ENCODE results near the gene ERAP2.
"Not testable (repeated sequence)": the region's sequence is repeated elsewhere in the genome, so short reads cannot be mapped to it uniquely, and the experiment has no call there.

ERAP2 gene

DNA sequence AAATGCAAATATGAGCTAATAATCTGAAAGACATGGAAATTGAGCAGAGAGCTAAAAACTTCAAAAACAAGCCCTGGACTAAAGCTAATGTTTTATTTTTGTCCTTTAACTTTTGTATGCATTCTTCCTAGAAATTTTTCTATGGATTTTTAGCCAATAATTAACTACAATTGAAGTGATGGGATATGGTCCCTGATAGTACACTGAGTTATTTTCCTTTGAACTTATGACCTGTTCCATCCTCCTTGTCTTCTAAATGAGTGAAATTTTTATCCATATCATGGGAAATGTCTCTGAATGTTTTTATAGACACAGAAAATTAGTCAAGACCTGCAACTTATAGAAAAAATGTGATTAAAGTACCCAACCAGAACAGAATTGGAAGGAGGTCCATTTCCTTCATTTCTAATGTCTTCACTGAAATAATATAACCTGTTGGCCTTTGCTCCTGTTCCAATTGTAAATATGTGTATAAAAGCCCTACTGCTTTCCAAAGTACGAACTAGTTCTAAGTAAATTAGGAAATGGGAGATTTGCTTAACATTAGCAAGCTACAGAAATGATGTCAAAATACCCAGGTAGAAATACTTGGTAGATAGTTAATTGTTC lies 11.3 kb upstream of the ERAP2 start:
- DNase-seq = no peak

DNA sequence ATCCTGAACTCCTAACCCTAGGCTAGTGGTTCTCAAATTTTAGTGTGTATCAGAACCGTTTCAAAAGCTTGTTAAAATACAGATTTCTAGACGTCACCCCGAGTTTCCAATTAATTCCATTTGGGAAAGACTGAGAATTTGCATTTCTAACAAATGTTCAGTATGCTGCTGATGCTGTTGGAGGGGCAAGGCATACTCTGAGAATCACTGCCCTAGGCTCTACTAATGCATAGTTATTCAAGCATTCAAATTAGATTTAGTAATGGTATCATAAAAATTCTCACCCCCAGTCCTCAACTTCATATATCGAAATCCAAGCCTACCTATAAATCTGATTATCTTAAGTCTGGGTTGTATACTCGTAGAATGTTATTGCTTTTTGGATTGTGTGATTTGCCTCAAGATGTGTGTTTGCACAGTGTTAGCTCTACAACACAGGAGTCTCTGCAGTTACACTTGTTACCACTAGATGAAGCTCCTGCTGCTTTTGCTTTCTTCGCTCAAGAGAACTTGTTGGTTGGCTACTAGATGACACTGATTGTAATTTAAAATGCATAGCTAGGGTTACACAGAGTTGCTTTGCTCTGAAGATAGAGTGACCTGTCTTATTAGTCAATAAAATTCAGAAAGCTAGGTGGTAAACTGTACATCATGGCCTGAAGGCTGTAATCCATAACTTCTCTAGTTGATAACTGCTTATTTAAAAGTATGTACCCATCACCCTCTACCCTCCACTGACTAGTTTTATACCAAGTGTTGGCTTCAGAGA lies 7.5 kb upstream of the ERAP2 start:
- peak in 1 of 2 experiments; percentile 59 for DNase-seq

DNA sequence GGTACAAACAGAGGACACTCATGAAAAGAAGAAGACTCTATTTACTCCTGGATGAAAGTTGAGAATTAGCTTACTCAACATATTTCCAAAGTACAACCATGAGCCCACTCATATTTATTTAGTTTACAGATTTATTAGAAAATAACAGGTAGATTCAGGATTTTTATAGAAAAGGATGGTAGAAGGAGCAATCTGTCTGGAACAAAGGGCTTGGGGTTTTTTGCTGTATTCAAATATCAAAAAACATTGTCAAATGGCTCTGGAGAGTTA lies 7.0 kb upstream of the ERAP2 start:
- DNase-seq = no peak

DNA sequence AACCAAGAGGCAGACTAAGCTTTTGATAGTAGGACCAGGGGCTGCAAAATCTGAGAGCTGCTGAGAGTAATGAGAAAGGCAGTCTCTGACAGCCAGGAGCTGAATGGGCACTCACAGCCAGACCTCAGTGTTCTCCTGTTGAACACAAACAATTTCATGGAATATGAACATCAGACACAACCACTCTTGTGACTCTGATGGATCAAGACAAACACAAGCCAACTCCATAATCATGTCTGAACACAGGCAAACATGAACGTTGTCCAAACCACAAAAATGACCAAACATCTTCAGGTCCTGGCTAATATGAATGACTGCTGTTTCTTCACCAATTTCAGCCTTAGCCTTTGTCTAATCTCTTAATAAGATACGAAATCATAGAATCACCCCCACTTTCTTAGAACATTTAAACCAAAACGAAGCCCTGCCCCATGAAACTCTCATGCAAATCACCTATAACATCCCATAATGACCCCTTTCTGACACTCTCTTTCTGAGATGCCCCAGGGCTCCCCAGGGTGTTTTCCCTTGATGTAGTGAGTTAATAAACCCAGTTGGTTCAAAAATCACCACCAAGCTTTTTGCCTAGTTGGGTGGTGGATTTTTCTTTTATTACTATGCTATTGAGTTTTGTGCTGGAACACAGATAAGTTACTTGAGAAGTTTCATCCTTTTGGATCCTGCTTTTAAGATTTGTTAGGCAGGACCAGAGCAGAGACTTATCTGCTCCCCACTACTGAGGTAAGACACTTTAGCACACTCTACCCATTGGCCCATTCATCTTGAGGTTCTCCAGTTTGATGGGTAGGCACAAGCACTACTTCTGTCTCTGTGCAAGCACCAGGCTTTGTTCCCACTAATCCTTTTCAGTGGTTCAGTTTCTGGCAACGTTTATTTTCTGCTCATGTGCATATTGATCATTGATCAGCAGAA lies 5.9 kb upstream of the ERAP2 start:
- no peak for DNase-seq

DNA sequence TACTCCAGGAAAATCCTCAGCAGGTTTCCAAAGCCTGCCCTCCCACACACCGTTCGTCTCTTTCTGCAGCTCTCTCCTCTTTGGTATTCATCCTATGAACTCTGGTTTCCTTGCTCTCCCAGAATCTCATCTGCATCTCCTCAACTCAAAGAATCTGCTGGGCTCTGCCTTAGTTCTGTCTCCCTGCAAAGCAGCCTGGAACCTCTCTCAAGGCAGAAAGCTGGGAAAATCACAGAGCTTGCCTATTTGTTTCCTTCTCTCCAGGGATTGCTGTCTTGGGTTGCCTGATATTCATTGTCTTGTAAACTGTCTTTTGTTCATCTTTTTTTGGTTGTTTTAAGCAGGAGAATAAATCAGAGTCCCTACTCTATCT lies 5.3 kb upstream of the ERAP2 start:
- DNase-seq = no peak

DNA sequence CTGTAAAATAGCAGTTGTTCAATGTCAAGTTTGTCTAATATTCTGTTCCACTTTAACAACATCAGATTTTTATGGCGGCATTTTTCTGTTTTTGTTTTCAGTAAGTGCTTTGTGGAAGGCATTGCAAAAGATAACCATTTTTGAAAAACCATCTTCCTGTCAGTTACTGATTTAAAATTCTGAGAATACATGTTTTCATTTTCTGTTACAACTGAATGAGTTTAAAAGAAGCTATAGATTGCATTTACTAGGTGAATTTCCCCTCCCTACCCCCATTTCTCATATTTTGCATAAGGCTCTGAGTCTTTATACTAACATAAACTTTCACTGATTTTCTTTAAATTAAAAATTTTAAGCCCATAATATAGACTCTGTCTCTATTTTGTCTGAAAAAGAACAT lies 4.6 kb upstream of the ERAP2 start:
- DNase-seq = no peak

DNA sequence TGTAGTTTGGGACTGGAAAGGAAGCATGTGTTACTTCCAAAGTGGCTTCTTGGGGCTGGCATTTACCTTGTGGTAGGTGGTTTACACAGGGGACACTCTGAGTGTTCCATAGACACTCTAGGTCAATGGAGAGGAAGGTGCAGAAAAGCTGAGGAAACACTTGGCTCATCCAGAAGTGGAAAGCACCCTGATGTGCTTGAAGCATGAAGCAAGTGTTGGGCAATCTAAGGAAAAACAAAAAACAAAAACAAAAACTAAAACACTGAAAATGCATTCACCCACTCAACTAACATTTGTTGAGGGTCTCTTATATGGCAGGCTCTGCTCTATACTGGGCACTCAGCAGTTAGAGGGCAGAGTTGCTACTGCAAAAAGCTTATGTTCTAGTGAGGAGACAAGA lies 2.9 kb upstream of the ERAP2 start:
- DNase-seq = no peak

DNA sequence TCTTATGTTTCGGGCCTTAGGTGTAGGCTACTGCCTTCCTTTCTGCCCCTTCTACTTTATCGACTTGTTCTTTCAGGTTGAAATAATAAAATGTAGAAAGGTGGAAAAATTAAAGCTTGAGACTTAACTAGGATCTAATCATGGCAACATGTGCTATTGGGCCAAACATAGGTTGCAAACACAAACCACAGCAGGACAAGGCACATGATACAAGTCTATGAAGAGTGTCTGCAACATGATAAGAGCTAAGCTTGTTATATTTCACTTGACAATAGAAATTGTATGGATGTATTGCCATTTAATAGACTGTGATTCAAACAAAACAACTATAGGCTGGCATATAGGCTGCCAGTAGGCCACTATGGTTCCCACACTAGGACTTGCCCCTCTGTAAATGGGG lies 1.7 kb upstream of the ERAP2 start:
- no peak for DNase-seq

DNA sequence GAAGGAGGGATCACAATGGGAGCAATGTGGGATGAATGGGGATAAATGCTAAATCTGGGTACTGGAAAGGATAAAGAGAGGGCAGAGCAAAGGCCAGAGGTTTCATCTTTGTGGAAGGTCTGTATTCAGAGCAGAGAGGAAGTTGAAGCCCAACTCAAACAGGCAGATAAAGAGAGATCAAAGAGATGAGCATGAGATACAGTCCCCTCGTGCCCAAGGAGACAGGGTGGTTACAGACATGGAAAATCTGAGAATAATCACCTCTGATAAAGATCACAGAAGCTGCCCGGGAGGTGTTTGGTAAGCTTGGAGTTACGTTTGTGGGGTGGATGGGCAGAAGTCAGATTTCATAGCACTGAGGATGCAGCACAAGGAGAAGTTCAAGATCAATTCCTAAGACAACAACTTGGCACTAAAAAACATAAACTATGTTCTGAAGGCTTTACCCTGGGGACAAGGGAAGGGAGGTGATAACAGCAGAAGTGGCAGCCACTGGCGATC lies 459 bp upstream of the ERAP2 start:
- no peak for DNase-seq

DNA sequence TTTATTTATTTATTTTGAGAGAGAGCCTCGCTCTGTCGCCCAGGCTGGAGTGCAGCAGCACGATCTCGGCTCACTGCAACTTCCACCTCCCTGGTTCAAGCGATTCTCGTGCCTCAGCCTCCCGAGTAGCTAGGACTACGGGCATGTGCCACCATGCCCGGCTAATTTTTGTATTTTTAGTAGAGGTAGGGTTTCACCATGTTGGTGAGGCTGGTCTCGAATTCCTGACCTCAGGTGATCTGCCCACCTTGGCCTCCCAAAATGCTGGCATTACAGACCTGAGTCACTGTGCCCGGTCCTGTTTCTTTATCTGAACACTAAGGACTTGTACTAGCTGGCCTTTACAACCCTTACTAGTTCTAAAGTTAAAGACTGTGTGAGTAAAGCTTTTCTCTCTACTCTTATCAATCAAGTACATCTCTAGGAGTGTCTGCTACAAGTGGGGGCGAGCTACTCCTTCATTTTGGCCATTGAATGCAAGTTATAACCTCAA lies 723 bp downstream of the ERAP2 start:
- not testable (repeated sequence) for DNase-seq

DNA sequence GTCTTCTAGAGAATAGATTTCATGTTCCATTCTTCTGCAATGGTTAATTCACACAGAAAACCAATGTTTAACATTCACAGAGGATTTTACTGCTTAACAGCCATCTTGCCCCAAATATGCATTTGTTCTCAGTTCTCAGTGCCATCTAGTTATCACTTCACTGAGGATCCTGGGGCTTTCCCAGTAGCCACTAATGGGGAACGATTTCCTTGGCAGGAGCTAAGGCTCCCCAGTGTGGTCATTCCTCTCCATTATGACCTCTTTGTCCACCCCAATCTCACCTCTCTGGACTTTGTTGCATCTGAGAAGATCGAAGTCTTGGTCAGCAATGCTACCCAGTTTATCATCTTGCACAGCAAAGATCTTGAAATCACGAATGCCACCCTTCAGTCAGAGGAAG lies 3.4 kb downstream of the ERAP2 start:
- no peak for DNase-seq

DNA sequence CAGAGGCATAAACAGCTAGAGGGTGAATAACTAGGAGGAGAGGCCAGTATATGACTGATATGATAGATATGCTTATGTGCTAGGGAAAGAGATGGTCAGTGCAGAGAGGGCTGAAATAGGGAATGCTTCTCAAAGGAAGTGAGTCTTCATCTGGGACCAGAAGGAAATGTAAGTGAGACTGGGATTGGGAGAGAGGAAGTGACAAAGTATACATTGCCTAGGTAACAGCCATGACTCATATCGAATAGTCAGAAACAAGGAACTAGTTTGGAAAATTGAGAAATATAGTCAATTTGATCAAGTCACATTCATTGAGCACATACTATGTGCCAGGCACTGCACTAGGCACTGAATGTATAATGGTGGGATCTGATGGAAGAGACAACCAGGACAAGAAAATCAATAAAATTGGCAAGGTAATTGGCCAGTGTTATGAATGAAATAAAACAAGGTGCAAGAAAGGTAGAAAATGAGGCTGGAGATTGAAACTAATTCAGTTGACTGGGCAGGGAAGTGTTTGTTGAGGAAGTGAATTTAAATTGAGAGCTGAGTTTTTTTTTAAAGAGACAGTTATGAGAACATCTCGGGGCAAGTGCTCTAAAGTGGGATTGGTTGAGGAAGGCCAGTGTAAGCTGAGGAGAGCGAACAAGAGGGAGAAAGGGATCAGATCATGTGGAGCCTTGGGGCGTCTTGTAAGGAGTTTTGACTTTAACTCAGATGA lies 4.3 kb downstream of the ERAP2 start:
- DNase-seq = no peak

DNA sequence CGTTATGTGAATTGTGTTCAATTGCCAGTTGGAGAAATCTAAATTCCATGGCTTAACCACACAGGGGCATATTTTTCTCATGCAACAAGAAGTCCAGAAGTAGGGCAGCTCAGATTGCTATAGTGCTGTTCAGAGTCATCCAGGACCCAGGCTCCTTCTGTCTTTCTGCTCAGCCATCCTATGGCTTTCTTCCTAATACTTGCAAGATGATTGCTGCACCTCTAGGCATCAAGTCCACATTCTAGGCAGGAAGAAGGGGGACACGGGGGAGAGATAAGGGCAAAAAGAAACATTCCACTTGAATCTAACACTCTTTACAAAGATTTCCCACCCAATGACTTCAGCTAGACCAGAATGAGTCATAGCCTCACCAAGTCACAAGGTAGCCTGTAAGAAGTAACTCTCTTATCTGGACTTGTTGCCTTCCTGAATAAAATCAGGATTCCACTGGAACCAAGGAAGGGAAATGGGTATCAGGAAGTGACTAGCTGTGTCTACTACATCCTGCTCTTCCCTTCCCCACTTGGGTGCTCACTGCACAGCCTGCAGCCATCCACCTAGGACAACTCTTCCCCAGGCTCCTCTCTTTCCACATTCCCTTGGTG lies 5.3 kb downstream of the ERAP2 start:
- DNase-seq = no peak

DNA sequence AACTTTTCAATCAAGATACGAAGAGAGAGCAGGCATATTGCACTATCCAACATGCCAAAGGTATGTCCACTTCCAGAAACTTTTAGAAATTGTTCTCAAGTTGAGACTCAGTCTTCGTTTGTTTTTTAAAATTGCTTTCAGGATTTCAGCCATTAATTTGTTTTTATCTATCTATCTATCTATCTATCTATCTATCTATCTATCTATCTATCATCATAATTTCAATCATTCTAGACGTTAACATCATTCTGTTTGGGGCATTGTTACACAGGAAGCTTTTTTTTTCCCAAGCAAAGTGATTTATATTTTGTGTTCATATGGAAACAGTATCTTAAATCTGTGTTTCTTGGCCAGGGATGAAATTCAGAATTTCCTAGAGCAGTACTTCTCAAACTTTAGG lies 7.6 kb downstream of the ERAP2 start:
- no peak for DNase-seq

DNA sequence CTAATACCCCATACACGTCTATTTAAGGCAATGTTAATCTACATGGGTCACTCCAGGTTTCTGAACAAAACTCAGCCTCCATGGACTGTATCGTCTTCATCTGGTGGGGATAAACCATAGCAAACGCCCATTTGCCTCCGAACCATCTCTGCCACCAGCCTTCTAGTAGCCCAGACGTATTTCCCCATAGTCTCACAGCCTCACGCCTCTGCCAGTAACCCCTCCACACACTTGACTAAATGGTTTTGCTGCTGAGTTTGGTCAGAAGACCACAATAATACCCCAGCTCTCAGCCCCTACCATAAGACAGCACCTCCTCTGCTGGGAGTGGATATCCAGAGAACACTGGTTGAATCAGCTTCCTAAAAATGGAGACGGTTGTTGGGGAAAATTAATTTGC lies 8.7 kb downstream of the ERAP2 start:
- no peak for DNase-seq

DNA sequence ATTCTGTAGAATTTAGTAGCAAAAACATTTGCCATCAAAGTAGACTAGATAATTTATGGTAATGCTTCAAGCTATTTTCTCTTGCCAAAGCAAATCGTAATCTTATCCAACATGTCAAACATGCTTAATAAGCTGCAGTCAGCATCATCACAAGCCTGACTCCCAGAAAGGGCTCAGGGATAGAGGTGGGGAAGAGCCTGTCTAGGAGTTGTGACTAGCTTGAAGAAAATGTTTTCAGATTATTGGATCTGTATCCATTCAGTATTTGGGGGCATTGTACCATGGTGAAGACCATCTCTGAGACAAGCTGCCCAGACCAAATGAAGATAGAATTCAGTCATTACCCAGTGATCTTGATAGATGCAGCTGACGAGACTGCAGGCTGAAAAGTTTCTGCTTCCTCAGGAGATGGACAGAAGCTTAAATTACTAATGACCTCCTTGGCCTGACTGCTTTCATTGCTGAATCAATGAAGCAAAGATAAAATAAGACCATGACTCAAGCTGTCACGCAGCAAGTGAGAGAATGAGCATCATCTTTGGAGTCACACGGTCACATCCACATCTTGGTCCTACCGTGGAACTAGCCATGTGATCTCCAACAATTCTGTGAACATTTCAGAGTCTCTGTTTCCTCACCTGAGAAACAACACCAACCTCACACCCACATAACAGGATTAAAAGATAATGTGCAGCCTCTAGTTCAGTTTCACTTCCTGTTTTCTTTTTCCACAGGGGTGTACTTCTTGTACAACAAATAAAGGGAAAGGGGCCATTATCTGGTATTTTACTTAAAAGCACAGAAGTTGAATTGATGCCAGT lies 9.4 kb downstream of the ERAP2 start:
- DNase-seq = no peak

DNA sequence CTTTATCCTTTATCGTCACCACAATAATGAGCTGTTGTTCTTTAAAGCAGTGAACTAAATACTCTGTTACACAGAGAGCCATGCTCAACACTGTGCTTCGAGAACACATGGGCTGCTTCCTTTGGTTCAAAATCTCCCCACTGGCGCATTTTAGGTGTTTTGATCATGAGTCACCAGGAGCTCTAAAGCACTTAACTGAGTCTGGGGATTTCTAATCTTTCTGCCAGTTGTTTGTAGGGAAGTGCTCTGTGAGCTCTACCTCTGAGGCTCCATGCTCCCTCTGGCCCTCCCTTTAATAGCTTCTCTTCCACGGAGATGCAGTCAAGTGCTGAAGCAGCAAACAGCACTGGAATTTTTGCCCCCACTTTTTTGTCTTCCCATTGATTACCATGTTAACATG lies 17.0 kb downstream of the ERAP2 start:
- DNase-seq = no peak

DNA sequence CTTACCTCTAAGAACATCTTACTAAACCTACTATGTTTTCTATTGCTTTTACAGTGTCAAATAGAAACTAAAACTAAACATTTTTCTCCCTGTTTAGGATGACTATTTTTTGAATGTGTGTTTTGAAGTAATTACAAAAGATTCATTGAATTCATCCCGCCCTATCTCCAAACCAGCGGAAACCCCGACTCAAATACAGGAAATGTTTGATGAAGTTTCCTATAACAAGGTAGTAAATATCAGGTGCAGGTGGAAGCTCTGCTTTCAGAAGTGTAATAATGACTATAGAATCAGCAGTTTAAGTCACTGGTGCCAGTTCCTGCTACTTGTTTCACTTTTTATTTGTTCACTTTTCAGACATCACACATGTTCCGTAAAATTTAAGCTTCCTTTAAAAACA lies 20.0 kb downstream of the ERAP2 start:
- no peak for DNase-seq

DNA sequence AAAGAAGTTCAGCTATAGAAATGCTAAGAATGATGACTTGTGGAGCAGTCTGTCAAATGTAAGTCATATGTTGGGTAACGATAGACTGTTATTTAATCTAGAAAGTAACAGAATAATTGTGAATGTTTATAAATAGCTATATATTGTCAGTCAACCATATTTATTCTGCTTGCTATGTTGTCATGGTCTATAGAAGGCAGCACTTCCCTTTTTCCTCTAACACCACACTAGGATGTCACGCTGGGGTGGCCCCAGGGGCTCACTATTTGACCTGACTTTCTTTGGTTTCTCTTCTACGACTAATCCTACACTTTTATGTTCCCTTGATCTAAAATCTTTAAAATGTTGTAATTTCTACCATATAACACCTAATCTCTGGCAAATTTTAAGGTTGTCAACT lies 20.5 kb downstream of the ERAP2 start:
- DNase-seq = no peak

DNA sequence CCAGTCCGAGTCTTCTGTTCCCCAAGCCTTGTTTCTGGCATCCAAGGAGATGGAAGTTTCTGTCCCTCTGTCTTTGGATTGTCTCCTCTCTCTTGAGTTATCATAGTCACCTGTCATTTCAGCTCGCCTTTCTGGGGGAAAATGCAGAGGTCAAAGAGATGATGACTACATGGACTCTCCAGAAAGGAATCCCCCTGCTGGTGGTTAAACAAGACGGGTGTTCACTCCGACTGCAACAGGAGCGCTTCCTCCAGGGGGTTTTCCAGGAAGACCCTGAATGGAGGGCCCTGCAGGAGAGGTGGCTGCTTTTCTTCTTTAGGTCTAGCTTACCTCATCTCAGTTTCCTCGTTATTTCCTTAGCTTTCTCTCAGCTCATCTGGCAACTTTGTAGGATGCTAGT lies 25.1 kb downstream of the ERAP2 start:
- DNase-seq = no peak

DNA sequence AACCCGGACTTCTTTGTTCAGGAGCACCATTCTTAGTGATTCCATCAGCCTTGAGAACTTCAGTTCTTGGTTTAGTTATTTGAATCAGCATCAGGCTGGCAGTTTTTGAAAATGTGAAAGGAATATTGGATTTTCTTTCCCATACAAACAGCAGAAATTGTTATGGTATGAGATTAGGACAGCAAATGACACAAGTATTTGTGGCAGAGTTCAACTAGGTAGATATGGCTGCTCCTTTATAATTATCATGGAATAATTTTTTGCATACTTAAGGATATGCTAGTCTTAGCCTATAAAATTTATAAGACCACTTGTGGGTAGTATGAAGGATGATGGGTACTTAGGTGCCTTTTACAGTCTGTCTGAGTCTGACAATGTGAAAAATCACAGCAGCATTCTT lies 25.5 kb downstream of the ERAP2 start:
- DNase-seq = no peak

DNA sequence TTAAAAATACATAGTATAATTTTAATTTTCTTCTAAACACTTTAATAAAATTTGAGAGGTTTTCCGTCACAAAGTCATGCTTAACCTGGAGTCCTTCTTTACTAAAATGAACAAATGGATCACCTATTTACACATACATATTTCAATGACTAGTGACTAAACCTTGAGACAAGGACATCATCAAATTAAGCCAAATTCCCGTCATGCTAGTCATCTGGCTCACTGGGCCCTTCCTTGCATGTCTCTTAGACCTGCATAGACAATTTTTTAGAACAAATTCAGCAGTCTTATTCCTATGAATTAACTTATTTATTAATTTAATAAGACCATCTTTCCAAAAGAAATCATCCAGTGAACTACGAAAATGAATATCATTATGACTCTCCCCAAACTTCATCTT lies 26.6 kb downstream of the ERAP2 start:
- no peak for DNase-seq
